Measurements from ENCODE around the gene MYDGF. TPM values are rescaled to one million over a fixed set of nuclear protein-coding genes. Genes with fewer than 3 reads are reported as not detected.

The MYDGF gene
- total RNA-seq, 1 experiment from 2014 or later = 188 TPM

DNA sequence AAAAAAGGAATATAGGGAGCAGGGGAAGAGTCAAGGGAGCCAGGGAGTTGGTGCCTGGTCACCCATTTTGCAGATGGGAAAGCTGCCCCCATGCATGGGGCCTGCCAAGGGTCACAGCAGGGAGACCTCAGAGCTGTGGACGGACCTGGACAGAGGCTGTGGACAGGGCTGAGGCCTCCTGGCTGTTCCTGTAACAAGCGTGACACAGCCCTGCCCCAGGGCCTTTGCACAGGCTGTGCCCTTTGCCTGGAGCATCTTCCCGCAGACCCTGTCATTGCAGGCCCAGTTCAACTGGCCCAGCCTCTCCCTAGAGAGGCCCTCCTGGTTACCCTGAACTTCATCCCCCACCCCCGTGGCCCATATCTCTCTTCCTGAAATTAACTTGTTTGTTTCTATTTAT lies 24.4 kb downstream of the MYDGF start:
- no peak overlapping the region for H3K27ac Mint-ChIP-seq (ENCODE audit: low read depth, unreplicated experiment)
- no TSS peak for BruUV-seq (replicated peaks)
- TF ChIP-seq, protein P1, sequence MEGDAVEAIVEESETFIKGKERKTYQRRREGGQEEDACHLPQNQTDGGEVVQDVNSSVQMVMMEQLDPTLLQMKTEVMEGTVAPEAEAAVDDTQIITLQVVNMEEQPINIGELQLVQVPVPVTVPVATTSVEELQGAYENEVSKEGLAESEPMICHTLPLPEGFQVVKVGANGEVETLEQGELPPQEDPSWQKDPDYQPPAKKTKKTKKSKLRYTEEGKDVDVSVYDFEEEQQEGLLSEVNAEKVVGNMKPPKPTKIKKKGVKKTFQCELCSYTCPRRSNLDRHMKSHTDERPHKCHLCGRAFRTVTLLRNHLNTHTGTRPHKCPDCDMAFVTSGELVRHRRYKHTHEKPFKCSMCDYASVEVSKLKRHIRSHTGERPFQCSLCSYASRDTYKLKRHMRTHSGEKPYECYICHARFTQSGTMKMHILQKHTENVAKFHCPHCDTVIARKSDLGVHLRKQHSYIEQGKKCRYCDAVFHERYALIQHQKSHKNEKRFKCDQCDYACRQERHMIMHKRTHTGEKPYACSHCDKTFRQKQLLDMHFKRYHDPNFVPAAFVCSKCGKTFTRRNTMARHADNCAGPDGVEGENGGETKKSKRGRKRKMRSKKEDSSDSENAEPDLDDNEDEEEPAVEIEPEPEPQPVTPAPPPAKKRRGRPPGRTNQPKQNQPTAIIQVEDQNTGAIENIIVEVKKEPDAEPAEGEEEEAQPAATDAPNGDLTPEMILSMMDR (IDR thresholded peaks at IDR 0.05; ENCODE audit: unreplicated experiment) = no peak
- no peaks in the 10 kb centered on the region for H3K9me3 Mint-ChIP-seq (ENCODE audit: unreplicated experiment)
- intact Hi-C loops (cut with micrococcal nuclease) = no loop called here
- no peak overlapping the region for H3K4me3 Mint-ChIP-seq (ENCODE audit: unreplicated experiment)
- ChIA-PET CTCF (interaction anchor here (0.6 to 1.9 kb wide), 3 partner anchors 10 to 69 kb away, joined by 4 to 10 read pairs (median 5); no protein-coding TSS in a partner anchor), POLR2A (no interaction called here)
- no peak for DNase-seq (ENCODE audit: unreplicated experiment)
- no peaks in the 10 kb centered on the region for H3K36me3 Mint-ChIP-seq (ENCODE audit: insufficient read depth, unreplicated experiment)
- no peaks in the 10 kb centered on the region for H3K27me3 Mint-ChIP-seq (ENCODE audit: insufficient read depth, unreplicated experiment)
- no peaks in the 10 kb centered on the region for H3K4me1 Mint-ChIP-seq (ENCODE audit: insufficient read depth, unreplicated experiment)

DNA sequence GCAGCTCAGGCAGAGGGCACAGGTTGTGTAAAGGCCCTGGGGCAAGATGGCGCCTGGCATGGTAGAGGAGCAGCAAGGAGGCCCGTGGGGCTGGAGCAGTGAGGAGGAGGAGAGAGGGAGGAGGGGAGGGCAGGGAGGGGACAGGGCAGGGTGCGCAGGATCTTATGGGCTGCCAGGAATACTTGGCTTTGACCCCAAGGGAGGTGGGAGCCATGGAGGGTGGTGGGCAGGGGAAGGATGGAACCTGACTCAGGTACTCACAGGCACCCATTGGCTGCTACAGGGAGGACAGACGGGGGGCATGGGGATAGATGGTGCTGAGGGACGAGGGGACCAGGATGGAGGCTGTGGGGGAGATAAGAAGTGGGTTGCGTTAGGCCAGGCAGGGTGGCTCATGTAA lies 27.5 kb downstream of the MYDGF start:
- DNase-seq (ENCODE audit: unreplicated experiment) = no peak
- Mint-ChIP-seq H3K27me3 (ENCODE audit: insufficient read depth, unreplicated experiment) (no peaks in the 10 kb centered on the region), H3K4me1 (ENCODE audit: insufficient read depth, unreplicated experiment) (peaks cover 5% of the 10 kb centered on the region), H3K9me3 (ENCODE audit: unreplicated experiment) (no peaks in the 10 kb centered on the region), H3K36me3 (ENCODE audit: insufficient read depth, unreplicated experiment) (no peaks in the 10 kb centered on the region), H3K27ac (ENCODE audit: low read depth, unreplicated experiment) (no peak overlapping the region), H3K4me3 (ENCODE audit: unreplicated experiment) (no peak overlapping the region)
- no TSS peak for BruUV-seq (replicated peaks)
- TF ChIP-seq, protein P1 (IDR thresholded peaks at IDR 0.05; ENCODE audit: unreplicated experiment) = no peak
- intact Hi-C loops (cut with micrococcal nuclease) = no loop called here
- ChIA-PET POLR2A (no interaction called here), CTCF (interaction anchor here (0.7 kb wide), 1 partner anchor 976 kb away, joined by 3 read pairs; no protein-coding TSS in a partner anchor)

DNA sequence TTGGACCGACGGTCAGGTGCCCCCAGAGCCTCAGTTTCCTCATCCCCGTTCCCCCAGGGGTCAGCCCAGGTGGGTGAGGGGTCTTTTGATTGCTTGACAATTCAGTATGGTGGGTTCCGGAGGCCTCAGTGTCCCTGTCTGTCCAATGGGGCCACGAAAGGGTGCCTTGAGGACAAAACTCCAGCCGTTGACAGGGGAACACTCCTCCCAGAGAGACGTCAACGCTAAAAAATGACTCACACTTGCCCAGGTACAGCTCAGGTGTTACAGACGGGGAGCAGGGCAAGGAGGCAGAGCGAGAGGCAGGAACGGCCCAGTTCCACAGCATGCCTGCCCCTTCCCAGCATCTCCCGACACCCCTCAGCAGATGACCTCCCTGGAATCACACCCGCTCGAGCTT lies 29.0 kb downstream of the MYDGF start:
- Mint-ChIP-seq H3K27me3 (ENCODE audit: insufficient read depth, unreplicated experiment) (no peaks in the 10 kb centered on the region), H3K4me1 (ENCODE audit: insufficient read depth, unreplicated experiment) (peaks cover 5% of the 10 kb centered on the region), H3K9me3 (ENCODE audit: unreplicated experiment) (no peaks in the 10 kb centered on the region), H3K4me3 (ENCODE audit: unreplicated experiment) (no peak overlapping the region), H3K36me3 (ENCODE audit: insufficient read depth, unreplicated experiment) (no peaks in the 10 kb centered on the region), H3K27ac (ENCODE audit: low read depth, unreplicated experiment) (no peak overlapping the region)
- TF ChIP-seq, protein P1 (IDR thresholded peaks at IDR 0.05; ENCODE audit: unreplicated experiment) = no peak
- ChIA-PET POLR2A (interaction anchor here (0.7 kb wide), 1 partner anchor 73 kb away, joined by 3 read pairs; no protein-coding TSS in a partner anchor), CTCF (interaction anchor here (0.8 to 1.0 kb wide), 2 partner anchors 72 to 116 kb away, joined by 4 to 5 read pairs; no protein-coding TSS in a partner anchor)
- peak; percentile 22 for DNase-seq (ENCODE audit: unreplicated experiment)
- intact Hi-C loops (cut with micrococcal nuclease) = no loop called here
- no TSS peak for BruUV-seq (replicated peaks)

DNA sequence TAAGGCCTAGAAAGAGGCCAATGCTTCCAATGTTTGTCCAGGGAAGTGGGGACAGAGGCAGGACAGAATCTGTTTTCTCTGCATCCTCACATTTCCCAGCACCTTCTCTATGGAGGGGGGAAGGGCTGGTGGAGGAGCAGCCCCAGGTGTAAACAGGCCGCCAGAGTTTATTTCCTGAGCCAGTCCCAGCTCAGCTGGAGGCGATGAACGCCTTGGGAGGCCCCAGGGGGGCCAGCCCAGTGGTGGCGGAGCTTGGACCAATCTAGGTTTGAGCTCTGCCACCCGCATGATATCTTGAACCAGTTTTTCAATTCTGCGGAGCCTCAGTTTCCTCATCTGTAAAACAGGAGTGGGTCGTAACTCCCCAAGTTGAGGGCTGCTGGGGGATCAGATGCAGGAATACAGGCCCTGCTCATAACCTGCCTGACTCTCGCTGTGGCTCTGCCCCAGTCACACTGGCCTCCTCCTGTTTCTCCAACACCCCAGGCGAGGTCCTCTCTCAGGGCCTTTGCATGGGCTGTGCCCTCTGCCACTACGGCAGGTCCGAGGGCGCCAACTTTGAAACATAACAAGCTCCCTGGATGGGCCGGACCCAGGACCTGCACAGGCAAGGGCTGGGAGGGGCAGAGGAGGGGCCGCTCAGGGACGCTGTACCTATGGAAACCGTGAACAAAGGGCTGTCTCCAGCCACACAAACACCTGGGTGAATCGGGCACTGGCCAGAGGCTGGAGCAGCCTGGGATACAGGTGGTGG lies 29.7 kb downstream of the MYDGF start:
- H3K4me1 Mint-ChIP-seq (ENCODE audit: insufficient read depth, unreplicated experiment) = peaks cover 5% of the 10 kb centered on the region
- ChIA-PET POLR2A (interaction anchor here (0.6 kb wide), 1 partner anchor 43 kb away, joined by 3 read pairs; no protein-coding TSS in a partner anchor), CTCF (no interaction called here)
- intact Hi-C loops (cut with micrococcal nuclease) = no loop called here
- H3K4me3 Mint-ChIP-seq (ENCODE audit: unreplicated experiment) = peak overlapping the region; percentile 95
- no peaks in the 10 kb centered on the region for H3K36me3 Mint-ChIP-seq (ENCODE audit: insufficient read depth, unreplicated experiment)
- no peak overlapping the region for H3K27ac Mint-ChIP-seq (ENCODE audit: low read depth, unreplicated experiment)
- no peaks in the 10 kb centered on the region for H3K9me3 Mint-ChIP-seq (ENCODE audit: unreplicated experiment)
- no peaks in the 10 kb centered on the region for H3K27me3 Mint-ChIP-seq (ENCODE audit: insufficient read depth, unreplicated experiment)
- BruUV-seq (replicated peaks) = no TSS peak
- TF ChIP-seq, protein P1 (IDR thresholded peaks at IDR 0.05; ENCODE audit: unreplicated experiment) = no peak
- DNase-seq (ENCODE audit: unreplicated experiment) = no peak
